ENCODE measurements around the gene PTPRD.

Gene PTPRD

DNA sequence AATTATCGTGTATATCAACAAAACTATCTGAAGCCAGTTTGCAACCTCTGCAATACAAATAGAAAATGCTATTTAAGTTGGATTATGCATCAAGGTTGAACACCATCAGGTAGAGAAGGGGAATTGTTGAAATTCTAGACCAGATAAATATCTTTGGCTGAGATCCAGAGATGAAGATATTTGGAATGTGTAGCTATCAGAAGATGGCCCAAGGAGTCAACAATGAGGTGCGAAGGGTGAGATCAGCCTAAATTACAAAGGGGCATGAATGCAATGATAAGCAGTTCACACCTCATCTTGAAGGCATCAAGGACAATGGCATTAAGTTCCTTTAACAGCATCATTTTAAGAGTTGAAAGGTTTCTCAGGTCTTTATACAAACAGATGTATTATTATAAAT is 2241.1 kb downstream of the PTPRD start:
- TF ChIP-seq, protein P1, sequence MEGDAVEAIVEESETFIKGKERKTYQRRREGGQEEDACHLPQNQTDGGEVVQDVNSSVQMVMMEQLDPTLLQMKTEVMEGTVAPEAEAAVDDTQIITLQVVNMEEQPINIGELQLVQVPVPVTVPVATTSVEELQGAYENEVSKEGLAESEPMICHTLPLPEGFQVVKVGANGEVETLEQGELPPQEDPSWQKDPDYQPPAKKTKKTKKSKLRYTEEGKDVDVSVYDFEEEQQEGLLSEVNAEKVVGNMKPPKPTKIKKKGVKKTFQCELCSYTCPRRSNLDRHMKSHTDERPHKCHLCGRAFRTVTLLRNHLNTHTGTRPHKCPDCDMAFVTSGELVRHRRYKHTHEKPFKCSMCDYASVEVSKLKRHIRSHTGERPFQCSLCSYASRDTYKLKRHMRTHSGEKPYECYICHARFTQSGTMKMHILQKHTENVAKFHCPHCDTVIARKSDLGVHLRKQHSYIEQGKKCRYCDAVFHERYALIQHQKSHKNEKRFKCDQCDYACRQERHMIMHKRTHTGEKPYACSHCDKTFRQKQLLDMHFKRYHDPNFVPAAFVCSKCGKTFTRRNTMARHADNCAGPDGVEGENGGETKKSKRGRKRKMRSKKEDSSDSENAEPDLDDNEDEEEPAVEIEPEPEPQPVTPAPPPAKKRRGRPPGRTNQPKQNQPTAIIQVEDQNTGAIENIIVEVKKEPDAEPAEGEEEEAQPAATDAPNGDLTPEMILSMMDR (conservative IDR thresholded peaks at IDR 0.05; ENCODE audit: low read depth, low read length) = no peak
- H3K4me3 ChIP-seq (ENCODE audit: low read depth, low read length) = no peak overlapping the region
- DNase-seq (ENCODE audit: low read depth) = no peak

DNA sequence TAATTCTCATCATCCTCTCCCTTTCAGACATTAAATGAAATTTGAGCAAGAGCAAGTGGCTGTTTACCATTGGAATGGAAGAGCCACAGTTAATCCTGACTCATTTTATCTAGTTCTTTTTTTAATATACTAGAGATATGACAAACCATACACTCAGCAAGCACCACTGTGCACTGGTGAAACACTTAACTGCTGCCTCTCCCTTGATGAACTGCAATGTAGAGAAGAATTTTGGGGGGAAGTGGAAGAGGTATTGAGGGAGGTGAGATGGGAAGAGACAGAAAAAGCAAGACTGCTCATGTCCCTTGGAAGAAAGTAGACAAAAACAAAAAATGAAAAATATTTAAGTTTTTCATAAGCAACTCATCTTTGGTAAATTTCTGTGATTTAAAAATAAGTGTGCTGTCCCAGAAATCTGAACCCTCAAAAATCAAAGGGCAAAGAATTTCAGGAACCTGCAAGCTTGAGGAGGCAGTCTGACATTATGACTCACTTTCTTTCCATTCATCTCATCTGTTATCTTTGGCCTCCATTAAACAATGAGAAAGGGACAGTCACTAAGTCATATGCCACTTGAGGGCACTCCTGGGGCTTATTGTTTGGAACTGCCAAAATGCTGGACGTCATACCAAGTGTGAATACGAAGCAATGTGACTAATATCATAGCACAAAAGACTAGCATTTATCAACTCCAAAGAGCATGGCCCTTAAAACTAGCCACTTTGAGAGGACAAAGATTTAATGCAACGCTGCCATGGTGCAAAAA is 2246.5 kb downstream of the PTPRD start:
- TF ChIP-seq, protein P1 (conservative IDR thresholded peaks at IDR 0.05; ENCODE audit: low read depth, low read length) = no peak
- no peak overlapping the region for H3K4me3 ChIP-seq (ENCODE audit: low read depth, low read length)
- peak; percentile 36 for DNase-seq (ENCODE audit: low read depth)

DNA sequence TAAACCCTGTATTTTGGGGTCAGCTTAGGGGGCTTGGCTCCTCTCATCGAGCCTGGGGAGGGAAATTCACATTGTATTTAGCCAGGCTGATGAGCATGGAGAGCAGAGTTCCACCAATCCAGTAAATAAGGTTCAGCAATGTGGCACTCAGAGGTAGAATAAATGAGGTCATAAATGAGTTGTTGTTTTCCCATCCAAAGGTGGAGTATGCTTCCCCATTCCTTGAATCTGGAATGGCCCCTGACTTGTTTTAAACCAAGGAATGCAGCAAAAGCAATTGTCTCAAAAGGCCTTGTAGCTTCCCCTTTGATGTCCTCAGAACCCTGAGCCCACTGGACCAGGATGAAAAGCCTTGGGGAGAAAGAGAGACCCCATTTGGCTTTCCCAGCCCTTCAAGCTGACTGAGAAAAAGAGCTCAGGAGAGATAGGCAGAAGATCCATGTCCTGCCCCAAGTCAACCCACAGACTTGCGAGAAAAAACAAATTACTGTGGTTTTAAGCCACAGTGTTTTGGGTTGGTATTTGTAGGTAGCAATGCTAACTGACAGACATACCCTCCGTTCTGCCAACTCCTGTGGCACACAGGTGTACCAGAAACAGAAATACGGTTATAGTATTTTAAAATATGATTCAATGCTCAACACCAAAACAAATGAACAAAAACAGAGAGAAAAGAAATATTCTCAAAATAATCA is 2247.2 kb downstream of the PTPRD start:
- no peak overlapping the region for H3K4me3 ChIP-seq (ENCODE audit: low read depth, low read length)
- TF ChIP-seq, protein P1 (conservative IDR thresholded peaks at IDR 0.05; ENCODE audit: low read depth, low read length) = no peak
- DNase-seq (ENCODE audit: low read depth) = no peak

DNA sequence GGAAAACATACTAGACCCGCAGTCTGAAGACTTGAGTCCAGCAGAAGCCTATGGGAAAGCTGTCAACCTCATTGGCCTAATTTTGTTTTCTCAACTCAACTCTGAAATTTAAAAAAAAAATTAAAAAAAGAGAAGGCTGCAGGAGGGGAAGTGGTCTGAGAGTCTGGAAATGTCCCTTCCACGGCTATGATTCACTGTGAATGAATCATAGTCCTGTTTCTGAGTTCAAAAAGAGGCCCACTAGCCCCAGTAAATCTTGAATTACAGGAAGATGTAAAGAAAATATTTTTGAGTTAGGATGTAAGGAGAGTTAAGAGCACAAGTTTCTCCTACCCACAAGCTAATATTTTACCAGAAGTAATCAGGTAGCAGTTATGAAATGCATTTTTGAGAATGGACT is 2247.8 kb downstream of the PTPRD start:
- DNase-seq (ENCODE audit: low read depth) = peak; percentile 86
- TF ChIP-seq, protein P1 (conservative IDR thresholded peaks at IDR 0.05; ENCODE audit: low read depth, low read length) = no peak
- H3K4me3 ChIP-seq (ENCODE audit: low read depth, low read length) = no peak overlapping the region

DNA sequence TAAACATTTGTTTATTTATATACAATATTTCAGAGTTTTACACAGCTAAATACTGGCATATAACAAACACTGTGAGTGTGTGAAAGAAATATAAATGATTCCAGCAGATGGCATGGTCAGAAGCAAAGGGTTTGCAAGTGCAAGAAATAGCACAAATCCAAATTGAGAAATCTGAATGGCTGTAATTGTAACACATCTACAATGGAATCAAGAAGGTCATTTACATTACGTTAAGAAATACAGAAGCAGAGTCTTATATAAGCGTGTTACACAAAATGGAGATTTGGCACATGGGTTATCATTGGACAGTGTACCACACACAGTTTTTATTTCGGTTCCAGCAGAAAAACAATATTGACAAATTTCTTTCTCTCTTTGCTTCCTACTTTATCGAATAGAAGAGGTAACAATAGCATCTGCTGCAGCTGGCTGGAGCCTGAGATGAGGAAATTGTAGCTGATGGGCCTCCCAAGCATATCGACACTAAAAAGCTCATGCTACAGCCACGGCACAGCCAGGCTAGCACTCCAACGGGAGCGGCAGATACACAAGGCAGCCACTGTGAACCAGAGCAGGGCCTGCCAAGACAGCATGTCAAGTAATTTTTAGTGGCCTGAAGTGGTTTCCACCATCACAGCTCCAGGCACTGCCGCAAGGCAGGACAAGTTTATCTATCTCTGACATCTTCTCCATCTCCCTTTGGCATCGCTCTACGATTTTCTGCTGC is 2248.6 kb downstream of the PTPRD start:
- no peak for DNase-seq (ENCODE audit: low read depth)
- no peak overlapping the region for H3K4me3 ChIP-seq (ENCODE audit: low read depth, low read length)
- TF ChIP-seq, protein P1 (conservative IDR thresholded peaks at IDR 0.05; ENCODE audit: low read depth, low read length) = no peak

DNA sequence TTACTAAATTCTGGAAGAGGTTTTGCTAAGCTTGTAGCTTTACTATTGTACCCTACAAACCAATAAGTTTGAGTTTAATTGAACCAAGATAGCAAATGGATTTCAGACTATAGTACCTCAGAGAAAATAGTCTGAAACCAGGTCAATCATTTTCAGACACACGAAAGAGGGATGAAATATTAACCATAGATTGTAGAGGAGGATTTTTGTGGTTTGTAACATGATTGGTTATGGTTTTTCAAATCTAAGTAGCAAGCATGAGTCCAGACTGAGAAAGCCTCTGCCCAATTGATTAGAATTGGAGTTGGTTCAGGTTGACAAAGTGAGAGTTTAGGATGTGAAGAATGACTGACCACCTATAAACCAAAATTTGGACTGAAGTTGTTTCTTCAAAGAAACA is 2250.6 kb downstream of the PTPRD start:
- DNase-seq (ENCODE audit: low read depth) = no peak
- TF ChIP-seq, protein P1 (conservative IDR thresholded peaks at IDR 0.05; ENCODE audit: low read depth, low read length) = no peak
- H3K4me3 ChIP-seq (ENCODE audit: low read depth, low read length) = no peak overlapping the region

All from choroid plexus epithelial cell (primary cell).